ENCODE results near the gene SLC13A3.

GRCh38 chr20:46562009-46562372, 89.3 kb downstream of the SLC13A3 start:
- TF ChIP-seq, protein P1, sequence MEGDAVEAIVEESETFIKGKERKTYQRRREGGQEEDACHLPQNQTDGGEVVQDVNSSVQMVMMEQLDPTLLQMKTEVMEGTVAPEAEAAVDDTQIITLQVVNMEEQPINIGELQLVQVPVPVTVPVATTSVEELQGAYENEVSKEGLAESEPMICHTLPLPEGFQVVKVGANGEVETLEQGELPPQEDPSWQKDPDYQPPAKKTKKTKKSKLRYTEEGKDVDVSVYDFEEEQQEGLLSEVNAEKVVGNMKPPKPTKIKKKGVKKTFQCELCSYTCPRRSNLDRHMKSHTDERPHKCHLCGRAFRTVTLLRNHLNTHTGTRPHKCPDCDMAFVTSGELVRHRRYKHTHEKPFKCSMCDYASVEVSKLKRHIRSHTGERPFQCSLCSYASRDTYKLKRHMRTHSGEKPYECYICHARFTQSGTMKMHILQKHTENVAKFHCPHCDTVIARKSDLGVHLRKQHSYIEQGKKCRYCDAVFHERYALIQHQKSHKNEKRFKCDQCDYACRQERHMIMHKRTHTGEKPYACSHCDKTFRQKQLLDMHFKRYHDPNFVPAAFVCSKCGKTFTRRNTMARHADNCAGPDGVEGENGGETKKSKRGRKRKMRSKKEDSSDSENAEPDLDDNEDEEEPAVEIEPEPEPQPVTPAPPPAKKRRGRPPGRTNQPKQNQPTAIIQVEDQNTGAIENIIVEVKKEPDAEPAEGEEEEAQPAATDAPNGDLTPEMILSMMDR (IDR thresholded peaks at IDR 0.05), result no peak
- TF ChIP-seq POLR2A (IDR thresholded peaks at IDR 0.05), result no peak
